Esophagus muscularis mucosa (tissue), 4 donors: ENCODE data around the gene NUP98. TPM values are rescaled to one million over a fixed set of nuclear protein-coding genes. Genes with fewer than 3 reads are reported as not detected.

Experiments used
- DNase-seq: peaks from one replicate; pipeline ENCODE4 v3.0.0-alpha.2; 2017; ENCODE audit errors: extremely low spot score
- H3K27ac ChIP-seq, 4 donors: fragments of 200-600 bp; sonication (generic); replicated peaks in 1 of 4; 1 replicate in 3 of 4; 2 replicates in 1 of 4; pipeline ENCODE4 v1.5.1; 2016 to 2019; ENCODE audit warnings: mild to moderate bottlenecking in 1 of 4
- H3K27me3 ChIP-seq, 4 donors: fragments of 200-600 bp; sonication (generic); one replicate each; pipeline versions ENCODE4 v1.5.1 to v1.6.0; 2016 to 2019
- H3K36me3 ChIP-seq, 4 donors: fragments of 200-600 bp; sonication (generic); one replicate each; pipeline ENCODE4 v1.5.1; 2016 to 2019
- H3K4me1 ChIP-seq, 4 donors: fragments of 200-600 bp; sonication (generic); one replicate each; pipeline ENCODE4 v1.5.1; 2016 to 2019
- H3K4me3 ChIP-seq, 4 donors: fragments of 200-600 bp; sonication (generic); 1 replicate in 2 of 4; 2 replicates in 2 of 4; pipeline ENCODE4 v1.5.1; 2016 to 2019; ENCODE audit warnings: mild to moderate bottlenecking in 4 of 4, moderate library complexity in 1 of 4
- H3K9me3 ChIP-seq, 4 donors: fragments of 200-600 bp; sonication (generic); 1 replicate in 3 of 4; 2 replicates in 1 of 4; pipeline ENCODE4 v1.5.1; 2016 to 2019
- EP300 ChIP-seq: sonication (generic); formaldehyde crosslinking; IDR thresholded peaks from one replicate; pipeline ENCODE4 v1.6.1; 2017; ENCODE audit warnings: antibody characterized with exemption
- POLR2A ChIP-seq: fragments of 450-650 bp; IDR thresholded peaks from one replicate; pipeline ENCODE4 v1.6.1; 2017; ENCODE audit warnings: antibody characterized with exemption, moderate library complexity, mild to moderate bottlenecking, low read depth
- POLR2AphosphoS5 ChIP-seq, 2 donors: sonication (generic); formaldehyde crosslinking; IDR thresholded peaks; one replicate each; pipeline ENCODE4 v1.6.1; 2017; ENCODE audit warnings: antibody characterized with exemption in 2 of 2
- WGBS: methylation state at CpG from one replicate; pipeline ENCODE4 v1.1.5; 2018; 5-methylcytosine and 5-hydroxymethylcytosine counted together
- intact Hi-C: fragments of 100-400 bp; cut with DNase I; formaldehyde crosslinking; loops from one replicate; pipeline ENCODE4 v1.15.1; 2023
- total RNA-seq, 4 donors: library from RNA; depleted of rRNA; stranded (reverse); fragments of >200 nt; gene quantifications; one replicate each; pipeline versions ENCODE4 v1.1.0 to v1.2.1, GENCODE V29; 2016
- TF ChIP-seq, protein P1 (sequence below), 3 experiments: fragments of 200-600 bp in 2 of 3; fragments of 450-650 bp in 1 of 3; sonication (generic) in 2 of 3; IDR thresholded peaks; one replicate each; pipeline ENCODE4 v1.5.1; 2017 to 2019; ENCODE audit warnings: antibody characterized with exemption in 3 of 3, mild to moderate bottlenecking in 2 of 3, moderate library complexity in 1 of 3

NUP98 gene
- total RNA-seq, 4 donors from 2014 or later = 67.7 to 117 (median 89.8) TPM

DNA sequence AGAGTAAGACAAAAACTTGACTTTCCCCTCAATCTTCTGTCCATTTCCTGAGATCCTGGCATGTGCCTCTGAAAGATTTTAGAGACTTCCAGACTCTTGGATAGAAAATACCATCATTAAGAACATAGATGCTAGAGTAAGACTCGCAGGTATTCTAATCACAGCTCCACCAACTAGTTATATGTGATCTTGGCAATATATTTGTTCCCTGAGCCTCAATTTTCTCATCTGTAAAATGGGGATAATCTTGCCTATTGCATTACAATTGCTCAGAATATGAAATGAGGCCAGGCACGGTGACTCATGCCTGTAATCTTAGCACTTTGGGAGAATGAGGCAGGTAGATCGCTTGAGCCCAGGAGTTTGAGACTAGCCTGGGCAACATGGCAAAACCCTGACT, 32.7 kb upstream of the NUP98 start:
- H3K27ac ChIP-seq = no peak overlapping the region
- no peaks in the 10 kb centered on the region for H3K27me3 ChIP-seq
- WGBS = 98% methylated on average over 3 of the region's 3 CpGs
- peaks cover 29 to 68% (median 49%) of the 10 kb centered on the region in 4 donors for H3K36me3 ChIP-seq
- H3K9me3 ChIP-seq = no peaks in the 10 kb centered on the region
- DNase-seq = no peak
- no peak for TF ChIP-seq POLR2A
- no peak for TF ChIP-seq POLR2AphosphoS5 (IDR thresholded peaks at IDR 0.05)
- H3K4me1 ChIP-seq = peaks cover 37 to 43% (median 42%) of the 10 kb centered on the region in 4 donors
- intact Hi-C loops = no loop called here
- H3K4me3 ChIP-seq = no peak overlapping the region

DNA sequence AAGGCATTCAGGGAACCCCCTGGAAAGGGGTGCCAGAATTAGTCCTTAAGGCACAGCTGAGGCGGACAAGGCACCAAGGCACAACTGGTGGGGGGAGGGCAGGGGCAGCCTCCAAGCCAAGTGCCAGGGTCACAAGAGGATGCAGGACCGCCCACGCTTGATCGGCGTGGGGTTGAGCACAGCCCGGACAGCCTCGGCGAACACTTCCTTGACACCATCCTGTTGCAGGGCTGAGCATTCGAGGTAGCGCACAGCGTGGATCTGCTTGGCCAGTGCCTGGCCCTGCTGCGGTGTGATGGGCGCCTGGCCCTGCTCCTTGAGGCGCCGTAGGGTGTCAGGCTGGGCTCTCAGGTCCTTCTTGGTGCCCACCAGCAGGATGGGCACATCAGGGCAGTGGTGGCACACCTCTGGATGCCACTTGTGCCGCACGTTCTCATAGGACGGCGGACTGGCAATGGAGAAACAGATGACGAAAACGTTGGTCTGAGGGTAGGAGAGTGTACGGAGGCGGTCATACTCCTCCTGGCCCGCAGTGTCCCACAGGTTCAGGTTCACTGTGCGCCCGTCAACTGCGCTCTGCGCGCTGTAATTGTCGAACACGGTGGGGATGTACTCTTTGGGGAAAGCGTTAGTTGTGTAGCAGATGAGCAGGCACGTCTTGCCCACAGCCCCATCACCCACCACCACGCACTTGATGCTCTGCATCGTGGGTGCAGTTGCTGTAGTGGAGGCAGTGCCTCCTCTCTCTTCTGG, 30.3 kb upstream of the NUP98 start:
- H3K27ac ChIP-seq = no peak overlapping the region
- WGBS = 92% methylated on average over 34 of the region's 35 CpGs
- peaks cover 29 to 54% (median 49%) of the 10 kb centered on the region in 4 donors for H3K36me3 ChIP-seq

DNA sequence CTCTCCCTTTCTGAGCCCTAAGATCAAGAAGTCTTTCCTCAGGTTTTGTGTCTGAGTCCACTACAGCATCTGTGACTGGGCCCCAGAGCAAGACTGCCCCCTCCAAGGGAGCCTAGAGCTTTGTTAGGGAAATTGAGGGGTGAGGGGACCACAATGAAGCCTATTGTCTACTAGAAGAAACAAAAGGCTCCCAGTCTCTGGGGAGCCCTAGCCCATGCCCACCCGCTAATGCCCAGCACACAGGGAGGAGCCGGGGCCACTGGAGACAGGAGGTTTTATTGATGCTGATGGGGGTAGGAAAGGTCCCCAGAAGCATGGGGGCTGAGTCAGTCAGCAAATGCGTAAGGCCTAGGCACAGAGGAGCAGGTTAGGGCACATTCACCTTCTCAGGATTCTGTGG, 29.4 kb upstream of the NUP98 start:
- intact Hi-C loops = no loop called here
- 100% methylated on average over 2 of the region's 3 CpGs for WGBS
- DNase-seq = no peak
- Histone ChIP-seq H3K27ac (no peak overlapping the region), H3K9me3 (no peaks in the 10 kb centered on the region), H3K4me3 (no peak overlapping the region), H3K27me3 (no peaks in the 10 kb centered on the region), H3K4me1 (peaks cover 9 to 14% (median 9%) of the 10 kb centered on the region in 4 donors), H3K36me3 (peaks cover 29 to 51% (median 49%) of the 10 kb centered on the region in 4 donors)
- TF ChIP-seq, protein P1, sequence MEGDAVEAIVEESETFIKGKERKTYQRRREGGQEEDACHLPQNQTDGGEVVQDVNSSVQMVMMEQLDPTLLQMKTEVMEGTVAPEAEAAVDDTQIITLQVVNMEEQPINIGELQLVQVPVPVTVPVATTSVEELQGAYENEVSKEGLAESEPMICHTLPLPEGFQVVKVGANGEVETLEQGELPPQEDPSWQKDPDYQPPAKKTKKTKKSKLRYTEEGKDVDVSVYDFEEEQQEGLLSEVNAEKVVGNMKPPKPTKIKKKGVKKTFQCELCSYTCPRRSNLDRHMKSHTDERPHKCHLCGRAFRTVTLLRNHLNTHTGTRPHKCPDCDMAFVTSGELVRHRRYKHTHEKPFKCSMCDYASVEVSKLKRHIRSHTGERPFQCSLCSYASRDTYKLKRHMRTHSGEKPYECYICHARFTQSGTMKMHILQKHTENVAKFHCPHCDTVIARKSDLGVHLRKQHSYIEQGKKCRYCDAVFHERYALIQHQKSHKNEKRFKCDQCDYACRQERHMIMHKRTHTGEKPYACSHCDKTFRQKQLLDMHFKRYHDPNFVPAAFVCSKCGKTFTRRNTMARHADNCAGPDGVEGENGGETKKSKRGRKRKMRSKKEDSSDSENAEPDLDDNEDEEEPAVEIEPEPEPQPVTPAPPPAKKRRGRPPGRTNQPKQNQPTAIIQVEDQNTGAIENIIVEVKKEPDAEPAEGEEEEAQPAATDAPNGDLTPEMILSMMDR (IDR thresholded peaks at IDR 0.05) = no peak
- TF ChIP-seq EP300 (no peak), POLR2AphosphoS5 (IDR thresholded peaks at IDR 0.05) (no peak), POLR2A (no peak)

More for the DNA sequence above, 30.3 kb upstream of the NUP98 start:
- no peaks in the 10 kb centered on the region for H3K9me3 ChIP-seq
- no peak for DNase-seq
- TF ChIP-seq POLR2AphosphoS5 (IDR thresholded peaks at IDR 0.05) (no peak), EP300 (no peak), POLR2A (no peak)
- TF ChIP-seq, protein P1 (IDR thresholded peaks at IDR 0.05) = no peak
- no peaks in the 10 kb centered on the region for H3K27me3 ChIP-seq
- no peak overlapping the region for H3K4me3 ChIP-seq
- peaks cover 17 to 23% (median 18%) of the 10 kb centered on the region in 4 donors for H3K4me1 ChIP-seq
- intact Hi-C loops = no loop called here

DNA sequence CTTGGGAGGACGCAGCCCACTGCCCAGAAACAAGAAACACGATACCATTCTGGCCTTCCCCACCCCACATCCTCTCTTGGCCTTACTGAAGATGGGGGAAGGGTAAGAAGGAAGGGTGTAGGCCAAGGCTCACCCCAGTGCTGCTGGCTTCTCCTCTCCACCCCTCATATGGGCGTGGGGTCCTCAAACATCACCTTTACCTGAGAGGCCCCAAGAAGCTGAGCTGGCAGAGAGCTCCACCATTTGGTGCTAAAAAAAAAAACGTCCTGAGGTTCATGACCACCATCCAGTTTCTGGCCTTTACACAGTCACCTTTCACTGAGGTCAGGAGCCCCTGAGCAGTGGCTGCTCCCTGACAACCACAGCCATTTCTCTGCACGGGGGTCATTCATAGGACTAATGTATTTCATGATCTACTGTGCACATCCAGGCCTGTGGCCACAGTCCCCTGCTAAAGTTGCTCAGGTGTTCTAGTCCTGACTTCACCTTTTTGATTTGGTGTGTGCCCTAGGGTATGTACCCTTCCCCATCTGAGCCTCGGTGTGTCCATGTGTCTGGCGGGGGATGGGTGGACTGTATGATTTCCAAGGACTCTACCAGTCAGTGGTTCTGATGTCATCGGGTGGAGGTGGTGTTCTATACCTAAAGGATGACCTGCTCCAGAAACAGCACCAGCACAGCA, 28.3 kb upstream of the NUP98 start:
- H3K4me3 ChIP-seq = no peak overlapping the region
- WGBS = 77% methylated on average over 8 of the region's 8 CpGs

More for the DNA sequence above, 28.3 kb upstream of the NUP98 start:
- DNase-seq = no peak
- Histone ChIP-seq H3K27me3 (no peaks in the 10 kb centered on the region), H3K4me1 (peaks cover 0 to 5% (median under 1%) of the 10 kb centered on the region in 4 donors), H3K36me3 (peaks cover 29 to 51% (median 46%) of the 10 kb centered on the region in 4 donors), H3K9me3 (no peaks in the 10 kb centered on the region), H3K27ac (no peak overlapping the region)
- intact Hi-C loops = no loop called here
- no peak for TF ChIP-seq POLR2AphosphoS5 (IDR thresholded peaks at IDR 0.05)
- no peak for TF ChIP-seq EP300
- TF ChIP-seq POLR2A = no peak
- TF ChIP-seq, protein P1 (IDR thresholded peaks at IDR 0.05) = no peak
